Mesothelial cell of epicardium (in vitro differentiated cells): ENCODE measurements around the gene SLC43A3. TPM values are rescaled to one million over a fixed set of nuclear protein-coding genes. Genes with fewer than 3 reads are reported as not detected.

Source experiments
- DNase-seq, 2 experiments: peaks; one replicate each; pipeline ENCODE4 v3.0.0; 2021; ENCODE audit warnings: low spot score in 2 of 2; ENCODE audit not compliant: unreplicated experiment in 2 of 2
- H3K27ac Mint-ChIP-seq: 2 replicates; pipeline ENCODE4 v1.8.0; 2021; ENCODE audit warnings: mixed read lengths
- H3K27me3 Mint-ChIP-seq: 2 replicates; pipeline ENCODE4 v1.8.0; 2021; ENCODE audit warnings: low read depth, mixed read lengths
- H3K36me3 Mint-ChIP-seq: 2 replicates; pipeline ENCODE4 v1.8.0; 2021; ENCODE audit warnings: mixed read lengths
- H3K4me1 Mint-ChIP-seq: 2 replicates; pipeline ENCODE4 v1.8.0; 2021; ENCODE audit warnings: mixed read lengths
- H3K4me3 Mint-ChIP-seq: 2 replicates; pipeline ENCODE4 v1.8.0; 2021; ENCODE audit warnings: mild to moderate bottlenecking, moderate library complexity, mixed read lengths
- H3K9me3 Mint-ChIP-seq: 2 replicates; pipeline ENCODE4 v1.8.0; 2021; ENCODE audit warnings: mixed read lengths
- CTCF ChIP-seq: fragments of 200-600 bp; sonication (generic); IDR thresholded peaks from one replicate; pipeline ENCODE4 v1.5.0; 2021; ENCODE audit warnings: antibody characterized with exemption; ENCODE audit not compliant: unreplicated experiment
- total RNA-seq: library from RNA; stranded (reverse); gene quantifications from 3 replicates; pipeline ENCODE4 v1.2.1, GENCODE V29; 2021

SLC43A3 gene
- total RNA-seq, 1 donor from 2014 or later = 11.8 TPM

- no peak overlapping the region for H3K4me3 Mint-ChIP-seq
- no peaks in the 10 kb centered on the region for H3K9me3 Mint-ChIP-seq
- no peaks in the 10 kb centered on the region for H3K36me3 Mint-ChIP-seq
- peaks cover 20% of the 10 kb centered on the region for H3K4me1 Mint-ChIP-seq
- H3K27me3 Mint-ChIP-seq = peaks cover 83% of the 10 kb centered on the region
- no peak for DNase-seq
- no peak overlapping the region for H3K27ac Mint-ChIP-seq
- TF ChIP-seq CTCF = no peak
These were observed 35.0 kb upstream of the SLC43A3 start for GRCh38 chr11:57461841-57462489.

- Mint-ChIP-seq H3K27me3 (peaks cover 87% of the 10 kb centered on the region), H3K9me3 (no peaks in the 10 kb centered on the region)
- no peak for DNase-seq
These were observed 34.1 kb upstream of the SLC43A3 start for GRCh38 chr11:57460758-57461749.

GRCh38 chr11:57460022-57460757, 33.3 kb upstream of the SLC43A3 start, which contains the start of gene RTN4RL2:
TSS of gene RTN4RL2 (plus strand) at chr11:57460528. CDS start at chr11:57460866, 338 bp downstream.
- peaks cover 91% of the 10 kb centered on the region for H3K27me3 Mint-ChIP-seq
- peaks cover 20% of the 10 kb centered on the region for H3K4me1 Mint-ChIP-seq
- TF ChIP-seq CTCF = peak; percentile 51
- no peak for DNase-seq
- H3K27ac Mint-ChIP-seq = no peak within 1 kb of the TSS
- no peaks in the 10 kb centered on the region for H3K9me3 Mint-ChIP-seq
- H3K36me3 Mint-ChIP-seq = no peaks in the 10 kb centered on the region
- peak within 1 kb of the TSS; percentile 69 for H3K4me3 Mint-ChIP-seq

More at GRCh38 chr11:57460758-57461749, 34.1 kb upstream of the SLC43A3 start:
- H3K27ac Mint-ChIP-seq = no peak overlapping the region
- H3K4me3 Mint-ChIP-seq = peak overlapping the region; percentile 5
- no peaks in the 10 kb centered on the region for H3K36me3 Mint-ChIP-seq
- H3K4me1 Mint-ChIP-seq = peaks cover 20% of the 10 kb centered on the region
- TF ChIP-seq CTCF = no peak

- Mint-ChIP-seq H3K9me3 (no peaks in the 10 kb centered on the region), H3K4me3 (peak overlapping the region; percentile 69), H3K27ac (no peak overlapping the region), H3K27me3 (peaks cover 92% of the 10 kb centered on the region), H3K36me3 (no peaks in the 10 kb centered on the region), H3K4me1 (peaks cover 20% of the 10 kb centered on the region)
- no peak for DNase-seq
- TF ChIP-seq CTCF = no peak
These were observed 32.5 kb upstream of the SLC43A3 start for GRCh38 chr11:57459164-57460021.
